ENCODE results near the gene VEGFA.
A peak's percentile ranks its signal among the peaks of the same experiment; 100 is the strongest.

Gene VEGFA

DNA sequence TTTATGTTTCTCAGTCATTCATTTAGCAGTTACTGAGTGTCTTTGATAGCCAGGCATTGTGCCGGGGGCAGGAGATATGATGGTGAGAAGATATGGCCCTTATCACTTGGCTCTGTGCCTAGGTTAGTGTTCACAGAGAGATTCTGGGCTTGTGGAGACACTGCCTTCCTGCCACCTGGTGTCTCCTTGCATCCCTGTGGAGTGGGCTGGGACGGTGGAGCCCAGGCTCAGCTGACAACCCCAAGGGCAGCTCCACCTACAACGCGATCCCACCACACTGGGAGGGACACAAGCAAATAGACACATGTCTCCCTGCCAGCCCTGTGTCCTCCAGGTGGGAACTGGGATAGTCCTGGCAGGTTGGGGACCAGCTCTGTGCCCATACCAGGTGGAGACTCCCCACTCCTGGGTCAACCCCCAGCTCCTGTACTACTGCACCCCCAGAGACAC lies 30.3 kb upstream of the VEGFA start:
- DNase-seq = no peak

DNA sequence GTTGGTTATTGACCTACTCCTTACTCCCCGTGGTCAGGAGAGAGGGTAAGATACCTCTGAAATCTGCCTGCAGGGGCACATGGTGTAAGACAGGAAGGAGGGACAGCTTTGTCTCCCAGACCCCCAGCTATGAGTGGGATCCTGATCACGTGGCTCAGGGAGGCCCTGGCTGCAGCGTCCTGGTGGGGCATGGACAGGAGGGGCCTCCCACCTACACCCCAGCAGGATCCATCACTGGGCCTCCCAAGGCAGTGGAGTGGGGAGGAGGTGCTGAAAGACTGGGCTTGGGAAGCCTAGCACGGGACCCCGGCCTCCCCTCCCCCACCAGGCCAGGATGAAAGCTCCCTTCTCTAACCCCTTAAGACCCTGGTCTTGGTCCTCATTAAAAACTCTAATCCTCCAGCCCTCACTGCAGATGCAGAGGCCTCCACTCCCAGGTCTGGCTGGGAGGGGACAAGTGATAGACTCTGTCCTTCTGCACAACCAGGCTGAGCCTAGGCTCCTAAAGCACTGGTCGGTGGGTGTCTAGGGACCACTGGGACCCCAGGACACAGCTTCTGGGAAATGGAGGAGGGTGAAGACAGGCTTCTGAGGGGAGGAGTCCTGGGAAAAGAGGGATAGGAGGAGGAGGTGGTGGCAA lies 29.6 kb upstream of the VEGFA start:
- no peak for DNase-seq

DNA sequence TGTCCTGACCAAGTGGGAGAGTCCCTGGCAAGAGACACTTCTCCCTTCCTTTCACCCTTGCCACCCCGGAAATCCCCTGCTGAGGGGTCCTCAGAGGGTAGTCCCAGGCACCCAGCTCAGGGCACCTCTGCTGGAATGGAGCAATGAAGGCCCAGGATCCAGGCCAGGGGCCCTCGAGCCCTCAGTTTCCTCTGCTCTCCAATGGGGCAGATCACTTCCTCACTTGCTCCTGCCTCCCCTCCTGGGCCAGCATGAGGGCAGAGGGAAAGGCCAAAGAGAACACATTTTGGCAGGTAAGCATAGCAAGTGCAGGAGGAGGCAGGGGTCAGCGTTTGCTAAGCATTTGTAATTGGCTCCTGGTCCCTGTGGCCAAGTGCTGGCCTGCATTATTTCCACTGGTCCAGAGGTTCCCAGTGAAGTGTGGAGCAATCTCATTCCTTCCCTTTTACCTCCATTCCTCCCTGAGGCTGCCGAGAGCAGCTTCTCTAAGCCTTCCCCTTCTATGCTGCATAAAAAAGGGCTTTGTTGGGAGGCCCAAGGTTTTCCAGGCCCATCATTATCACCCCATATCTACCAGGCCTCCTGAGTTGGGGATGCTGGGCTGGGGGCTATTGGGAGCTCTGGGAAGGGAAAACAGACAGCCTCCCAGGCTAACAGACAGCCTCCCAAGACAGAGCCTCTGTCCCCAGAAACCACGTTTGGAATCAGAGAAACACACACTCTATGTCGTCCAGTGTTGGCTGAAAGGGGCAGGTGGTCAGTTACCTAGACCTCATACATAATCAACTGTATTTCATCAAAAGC lies 28.8 kb upstream of the VEGFA start:
- DNase-seq = no peak

DNA sequence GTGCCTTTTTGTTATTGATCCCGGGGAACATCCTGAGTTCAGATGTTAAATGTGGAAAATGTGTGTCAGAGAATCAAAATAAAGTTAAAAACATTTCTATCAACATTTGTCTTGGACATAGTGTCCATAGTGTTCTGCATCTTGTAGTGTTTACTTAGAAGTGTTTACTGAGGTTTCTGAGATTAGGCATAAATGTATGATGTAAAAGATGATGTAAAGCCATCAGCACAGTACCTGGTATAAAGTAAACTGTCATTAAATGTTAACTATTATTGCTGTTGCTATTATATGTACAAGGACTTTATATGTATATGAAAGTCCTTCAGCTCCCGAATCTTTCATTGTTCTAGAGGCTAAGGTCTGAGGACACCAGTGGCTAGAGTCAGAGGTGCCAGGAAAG lies 28.2 kb upstream of the VEGFA start:
- DNase-seq = no peak

DNA sequence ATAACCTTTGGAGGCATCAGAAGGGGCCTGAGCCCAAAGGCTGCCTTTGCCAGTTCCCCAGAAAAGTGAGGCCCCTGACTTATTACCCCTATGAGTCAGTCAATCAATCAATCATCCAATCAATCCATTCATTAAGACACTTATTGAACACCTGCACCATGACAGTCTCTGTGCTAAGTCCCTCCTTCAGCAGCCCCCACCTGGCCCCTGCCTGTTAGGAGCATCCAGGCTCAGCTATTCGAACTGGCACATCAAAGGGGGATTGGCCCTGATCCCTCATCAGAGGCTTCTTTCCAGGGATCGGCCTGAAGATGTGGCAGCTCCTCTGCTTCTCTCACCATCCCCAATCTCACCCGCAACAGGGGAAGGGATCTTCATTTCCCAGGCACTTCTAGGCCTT lies 27.7 kb upstream of the VEGFA start:
- no peak for DNase-seq

DNA sequence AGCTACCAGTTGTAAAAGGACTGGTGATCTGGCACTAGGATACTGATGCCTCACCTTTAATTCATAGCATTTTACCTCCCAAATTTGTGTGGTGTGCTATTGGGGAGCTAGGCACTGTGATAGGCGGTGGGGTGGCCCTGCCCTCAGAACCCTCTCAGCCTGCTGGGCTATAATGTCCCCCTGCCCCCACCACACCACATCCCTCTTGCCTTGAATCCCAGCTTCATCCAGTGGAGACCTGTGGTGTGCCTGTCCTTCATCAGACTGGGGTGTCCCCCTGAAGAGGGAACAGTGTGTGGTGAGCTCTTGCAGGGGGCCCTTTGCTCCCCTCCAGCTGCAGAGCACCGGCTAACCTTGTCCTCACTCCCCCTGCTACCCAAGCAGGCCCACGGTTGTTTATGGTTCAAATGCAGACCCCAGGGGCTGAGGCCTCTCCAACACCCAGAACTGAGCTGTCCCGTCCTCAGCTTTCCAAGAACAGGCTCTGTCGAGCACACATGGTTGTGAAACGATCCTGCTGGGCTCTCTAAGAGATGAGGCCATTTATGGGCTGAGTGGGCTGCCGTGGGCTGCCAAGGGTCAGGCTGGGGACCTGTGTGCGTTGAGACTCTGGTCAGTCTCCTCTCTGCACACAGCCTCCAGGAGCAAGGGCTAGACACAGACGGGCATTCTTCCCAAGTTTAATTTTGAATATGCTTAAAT lies 26.9 kb upstream of the VEGFA start:
- DNase-seq = no peak

DNA sequence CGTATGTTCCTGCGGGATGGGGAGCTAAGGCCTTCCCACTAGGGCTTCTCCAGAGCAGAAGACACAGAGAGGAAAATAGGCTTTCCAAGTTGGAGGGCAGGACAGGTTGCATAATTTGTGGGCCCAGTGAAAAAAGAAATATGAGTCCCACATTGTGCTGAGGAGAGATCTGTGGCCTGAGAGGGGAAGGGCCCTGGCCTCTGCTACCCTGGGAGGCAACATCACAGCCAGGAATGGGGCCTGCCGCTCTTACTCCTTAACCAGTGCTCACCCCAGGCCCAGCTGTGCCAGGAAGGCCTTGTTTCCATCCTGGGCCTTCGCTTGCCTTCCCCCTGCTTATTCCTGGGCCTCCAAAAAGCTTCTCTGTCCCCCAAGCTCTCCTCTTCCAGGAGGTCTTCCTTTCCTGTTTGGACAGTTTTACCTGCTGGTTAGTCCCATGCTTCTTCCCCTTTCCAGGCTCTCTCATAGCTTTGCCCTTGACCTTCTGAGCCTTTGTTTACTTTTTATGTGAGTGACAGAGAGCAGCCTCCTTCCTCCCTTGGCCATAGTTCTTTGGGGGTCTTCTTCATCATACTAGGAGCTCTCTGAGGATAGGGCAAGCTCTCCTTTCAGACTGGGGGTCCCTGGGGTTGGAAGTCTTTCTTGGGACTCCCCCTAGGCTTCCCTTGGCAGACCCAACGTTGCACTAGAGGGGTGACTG lies 26.2 kb upstream of the VEGFA start:
- no peak for DNase-seq

DNA sequence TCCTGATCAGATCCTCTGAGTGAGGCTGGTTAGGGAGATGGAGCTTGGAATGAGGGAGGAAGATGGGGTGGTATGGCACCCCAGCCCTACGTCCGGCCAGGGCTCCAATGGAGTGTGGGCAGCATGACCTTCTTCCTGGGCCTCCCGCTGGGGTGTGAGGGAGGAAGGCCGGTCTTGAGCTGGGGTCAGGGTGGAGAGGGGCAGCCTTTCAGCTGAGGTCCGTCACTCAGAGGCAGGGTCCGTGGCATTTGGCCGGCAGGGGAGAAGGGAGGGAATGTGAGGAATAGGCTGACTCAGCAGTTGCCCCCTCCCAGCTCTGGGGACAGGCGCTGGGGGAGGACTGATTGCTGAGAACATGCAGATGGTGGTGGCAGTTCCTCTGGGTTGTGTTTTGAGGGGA lies 25.5 kb upstream of the VEGFA start:
- no peak for DNase-seq

DNA sequence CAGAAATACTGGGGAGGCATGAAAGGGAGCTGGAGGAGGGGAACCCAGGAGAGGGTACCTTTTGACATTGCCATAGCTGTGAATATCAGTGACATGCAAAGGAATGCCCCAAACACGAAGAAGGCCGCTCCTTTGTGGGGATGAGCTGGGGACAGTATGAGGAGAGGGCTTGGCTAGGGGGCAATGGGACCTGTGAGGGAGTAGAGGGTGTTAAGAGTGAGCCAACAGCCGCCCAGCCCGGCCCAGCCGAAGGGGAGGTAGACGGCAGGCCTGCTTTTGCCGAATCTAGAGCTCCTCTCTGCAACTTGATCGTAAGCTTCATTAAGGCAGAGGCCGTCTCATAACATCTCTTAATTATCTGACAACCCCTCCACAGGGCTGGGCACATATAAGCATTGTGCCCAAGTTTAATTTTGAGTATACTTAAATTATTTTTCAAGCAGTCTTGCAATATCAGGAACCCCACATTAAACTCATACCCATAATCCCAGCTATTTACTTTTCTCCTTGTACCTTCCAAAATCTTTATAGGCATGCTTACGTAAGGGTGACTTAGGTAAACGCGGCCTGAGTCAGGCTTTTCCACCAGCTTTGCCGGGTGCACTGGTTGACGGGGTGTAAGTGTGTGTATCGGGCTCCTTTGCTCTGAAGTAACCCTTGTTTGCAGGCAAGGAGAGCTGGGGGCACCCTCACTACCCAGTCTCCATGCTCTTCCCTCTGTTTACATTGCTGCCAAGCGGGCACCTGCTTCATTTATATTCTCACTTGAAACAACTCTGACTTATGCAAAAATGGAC lies 24.9 kb upstream of the VEGFA start:
- no peak for DNase-seq

DNA sequence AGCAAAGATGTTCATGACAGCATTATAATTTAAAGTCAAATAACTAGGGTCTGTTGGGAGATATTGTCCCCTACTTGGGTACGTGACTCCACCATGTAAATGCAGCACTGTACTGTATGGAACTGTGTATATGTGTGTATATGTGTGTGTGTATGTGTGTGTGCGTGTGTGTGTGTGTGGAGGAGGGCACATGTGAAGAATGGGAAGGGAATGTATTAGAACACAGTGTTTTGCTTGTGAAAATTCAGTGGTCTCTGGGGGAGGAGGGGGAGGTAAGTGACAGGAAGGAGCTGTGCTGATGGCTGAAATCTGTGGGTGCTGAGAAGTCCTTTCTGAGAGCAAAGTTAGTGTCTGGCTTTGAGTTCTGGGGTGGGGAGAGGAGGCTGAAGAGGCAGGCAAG lies 23.9 kb upstream of the VEGFA start:
- DNase-seq = no peak

DNA sequence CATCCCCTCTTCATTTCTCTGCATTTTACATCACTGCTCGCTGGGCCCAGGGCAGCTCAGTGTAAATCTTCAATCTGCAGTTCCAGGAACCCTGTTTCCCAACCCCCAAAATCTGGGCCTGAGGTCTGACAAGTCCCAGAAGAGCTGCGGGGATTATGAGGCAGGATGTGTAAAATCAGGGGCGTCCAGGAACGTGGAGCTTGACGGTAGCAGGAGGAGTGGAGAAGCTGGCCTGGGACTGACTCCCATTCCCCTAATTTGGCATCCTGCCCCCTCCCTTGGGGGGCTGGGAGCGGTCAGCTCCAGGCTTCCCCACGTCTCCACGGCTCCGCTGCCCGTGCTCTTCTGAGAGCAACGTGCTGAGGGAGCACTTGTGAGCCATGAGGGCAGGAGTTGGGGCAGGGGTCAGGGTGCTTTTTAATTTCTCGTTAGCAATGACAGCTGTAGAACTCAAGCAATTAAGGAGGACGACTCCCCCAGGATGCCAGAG lies 23.4 kb upstream of the VEGFA start:
- DNase-seq = no peak

DNA sequence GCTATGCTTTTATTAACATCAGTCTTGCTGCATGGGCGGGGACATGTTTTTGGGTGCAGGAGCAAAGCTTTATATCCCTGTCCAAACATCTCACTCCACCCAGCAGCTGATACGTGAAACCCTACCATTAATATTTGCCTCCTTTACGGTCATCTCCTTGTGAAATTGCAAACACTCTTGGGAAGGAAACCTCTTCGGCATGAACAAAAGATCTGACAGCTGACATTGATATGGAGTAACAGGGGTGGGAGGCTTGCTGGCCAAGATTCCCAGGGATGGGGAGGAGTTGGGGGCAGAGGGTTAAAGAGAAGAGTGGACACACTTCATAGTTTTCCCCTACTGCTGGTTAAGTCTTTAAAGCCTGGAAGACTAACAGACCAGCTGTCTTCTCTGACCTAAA lies 22.2 kb upstream of the VEGFA start:
- no peak for DNase-seq

DNA sequence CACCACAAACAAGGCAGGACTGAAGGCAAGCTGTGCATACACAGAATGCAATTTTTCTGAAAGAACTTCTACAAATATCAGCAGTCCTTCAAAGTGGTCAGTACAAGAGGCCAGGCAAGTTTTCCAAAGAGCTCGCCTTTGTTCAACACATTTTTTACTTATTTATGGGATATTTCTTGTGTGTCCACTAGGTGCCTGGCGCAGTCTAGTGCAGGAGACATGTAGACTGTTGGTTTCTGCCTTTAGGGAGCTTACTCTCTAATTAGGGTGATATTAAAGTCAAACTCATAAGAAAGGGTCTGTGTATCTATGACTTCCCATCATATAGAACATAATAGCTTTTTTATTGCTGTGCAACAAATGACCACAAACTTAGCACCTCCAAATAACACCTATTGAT lies 21.2 kb upstream of the VEGFA start:
- DNase-seq = no peak

DNA sequence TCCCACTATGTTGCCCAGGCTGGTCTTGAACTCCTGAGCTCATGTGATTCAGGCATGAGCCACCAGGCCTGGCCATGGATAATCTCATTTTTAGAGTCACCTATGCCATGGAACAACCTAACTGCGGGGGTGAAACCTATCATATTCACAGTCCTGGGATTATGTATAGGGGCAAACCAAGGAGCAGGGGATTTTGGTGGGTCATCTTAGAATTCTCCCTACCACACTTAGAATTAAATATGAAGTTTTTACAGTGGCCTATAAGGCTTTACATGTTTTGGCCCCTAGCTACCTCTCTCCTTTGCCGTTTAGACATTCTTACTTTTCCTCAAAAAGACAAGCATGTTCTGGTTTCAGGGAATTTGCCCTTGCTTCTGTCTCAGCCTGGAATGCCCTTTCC lies 20.6 kb upstream of the VEGFA start:
- no peak for DNase-seq

DNA sequence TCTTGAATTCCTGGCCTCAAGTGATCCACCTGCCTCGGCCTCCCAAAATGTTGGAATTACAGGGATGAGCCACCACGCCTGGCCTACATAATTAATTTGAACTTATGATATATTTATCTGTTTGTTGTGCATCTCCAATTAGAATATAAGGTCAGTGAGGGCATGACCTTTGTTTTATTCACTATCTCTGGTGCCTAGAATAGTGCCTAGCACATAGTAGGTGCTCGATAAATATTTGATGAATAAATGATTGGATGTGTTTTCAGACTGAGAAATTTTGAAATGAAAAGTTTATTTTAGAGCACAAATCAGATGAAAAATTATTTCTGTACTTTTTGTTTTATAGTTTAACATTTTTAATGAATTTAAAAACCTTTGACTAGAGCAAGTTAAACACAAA lies 19.4 kb upstream of the VEGFA start:
- no peak for DNase-seq

DNA sequence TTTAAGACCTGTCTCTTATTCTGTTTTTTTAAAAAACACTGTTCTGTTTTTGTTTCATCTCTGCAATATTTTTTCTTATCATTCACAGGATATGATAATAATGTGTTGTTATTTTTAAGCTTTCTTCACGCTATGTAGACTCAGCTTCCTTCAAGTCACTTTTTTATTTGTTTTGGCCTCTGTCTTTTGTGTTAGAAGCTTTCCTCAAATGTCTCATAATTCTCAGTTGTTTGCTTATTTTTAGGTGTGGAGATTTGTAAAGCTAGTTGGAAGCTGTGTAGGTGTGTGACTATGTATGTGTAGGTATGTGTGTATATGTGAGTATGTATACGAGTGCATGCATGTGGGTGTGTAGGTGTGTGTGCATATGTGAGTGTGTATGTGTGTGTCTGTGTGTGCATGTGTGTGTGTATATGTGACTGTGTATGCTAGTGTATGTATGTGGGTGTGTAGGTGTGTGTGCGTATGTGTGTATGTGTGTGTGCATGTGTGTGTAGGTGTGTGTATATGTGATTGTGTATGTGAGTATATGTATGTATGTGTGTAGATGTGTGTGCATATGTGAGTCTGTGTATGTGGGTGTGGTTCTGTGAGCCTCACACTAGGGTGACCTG lies 16.3 kb upstream of the VEGFA start:
- no peak for DNase-seq

DNA sequence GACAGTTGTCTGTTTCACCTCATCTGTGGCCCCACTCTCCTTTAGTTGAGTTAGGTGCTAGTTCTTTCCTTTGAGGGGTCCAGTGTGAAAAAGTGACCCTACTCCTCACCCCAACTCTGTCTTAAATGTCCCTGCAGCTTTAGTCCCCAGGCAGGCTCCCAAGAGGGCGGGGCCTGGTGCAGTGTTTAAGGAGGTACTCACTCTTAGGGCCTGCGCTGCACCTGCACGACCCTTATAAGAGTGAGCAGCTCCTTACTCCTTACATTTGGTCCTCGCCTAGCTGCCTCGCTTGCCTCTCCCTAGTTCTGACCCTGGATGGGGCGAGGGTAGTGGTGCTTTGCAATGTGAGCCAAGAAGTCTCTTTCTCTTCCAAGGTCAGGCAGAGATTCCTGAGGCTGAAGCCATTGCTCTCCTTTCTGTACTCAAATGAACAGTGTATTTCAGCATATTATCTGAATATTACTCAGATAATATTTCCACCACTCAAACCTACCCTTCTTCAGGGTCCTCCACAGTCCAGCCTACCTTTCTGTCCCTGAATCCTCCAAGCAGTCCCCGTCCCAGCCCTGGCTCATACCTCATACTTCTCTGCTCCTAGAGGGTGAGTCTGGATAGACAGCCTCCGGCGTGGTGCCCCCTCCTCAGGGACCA lies 11.9 kb upstream of the VEGFA start:
- DNase-seq = no peak

DNA sequence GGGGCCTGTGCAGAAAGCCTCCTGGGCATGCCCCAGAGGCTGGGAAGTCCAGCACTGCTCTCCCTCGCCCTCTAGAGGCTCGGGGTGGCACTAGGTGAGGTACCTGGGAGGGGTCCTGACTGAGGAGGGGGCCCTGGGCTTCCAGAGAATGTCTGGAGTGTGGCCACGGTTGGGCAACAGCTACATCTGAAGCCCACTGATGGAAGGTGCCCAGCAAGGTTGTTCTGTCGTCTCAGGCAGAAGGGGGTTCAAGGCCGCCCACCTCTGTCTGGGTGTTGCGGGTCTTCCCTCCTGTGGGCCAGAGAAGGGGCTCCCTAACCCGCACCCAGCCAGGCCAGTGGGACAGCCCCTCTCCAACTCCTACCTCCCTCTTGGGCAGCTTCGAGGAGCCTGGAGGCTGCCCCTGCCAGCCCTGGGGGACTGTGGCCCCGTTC lies 11.4 kb upstream of the VEGFA start:
- DNase-seq = peak; percentile 27

DNA sequence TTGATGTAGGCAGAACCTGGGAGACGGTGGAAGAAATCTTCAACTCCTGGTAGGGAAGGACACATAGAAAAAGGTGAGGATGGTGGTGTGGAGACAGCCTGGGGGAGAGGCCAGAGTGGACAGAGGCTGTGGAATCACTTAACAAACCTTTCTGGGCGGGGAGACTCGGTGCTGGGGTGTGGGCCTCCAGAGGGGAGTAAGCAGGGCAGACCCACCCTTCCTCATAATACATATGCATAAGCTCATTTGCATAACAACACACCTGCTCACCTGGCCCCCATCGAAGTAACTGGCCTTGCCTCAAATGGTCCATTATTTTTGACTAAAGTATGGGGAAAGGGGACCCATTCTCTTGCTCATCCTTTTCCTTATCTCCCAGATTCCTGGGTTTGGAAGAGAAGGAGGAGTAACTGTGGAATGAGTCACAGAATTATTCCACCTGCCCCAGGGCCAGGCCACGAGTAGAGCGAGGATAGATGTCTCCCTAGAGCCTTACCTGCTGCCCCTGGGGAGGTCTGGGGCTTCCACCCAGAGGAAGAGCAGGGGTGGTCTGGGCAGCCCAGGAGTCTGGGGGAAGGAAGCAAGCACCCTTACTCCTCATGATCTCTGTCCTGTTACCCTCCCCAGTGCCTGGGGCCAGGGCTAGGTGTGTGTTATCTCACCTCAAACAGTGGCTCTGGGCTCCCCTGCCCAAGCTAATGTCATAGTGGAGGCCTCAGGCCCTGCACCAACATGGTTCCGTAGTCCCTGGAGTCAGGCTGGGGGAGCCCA lies 10.7 kb upstream of the VEGFA start:
- no peak for DNase-seq

DNA sequence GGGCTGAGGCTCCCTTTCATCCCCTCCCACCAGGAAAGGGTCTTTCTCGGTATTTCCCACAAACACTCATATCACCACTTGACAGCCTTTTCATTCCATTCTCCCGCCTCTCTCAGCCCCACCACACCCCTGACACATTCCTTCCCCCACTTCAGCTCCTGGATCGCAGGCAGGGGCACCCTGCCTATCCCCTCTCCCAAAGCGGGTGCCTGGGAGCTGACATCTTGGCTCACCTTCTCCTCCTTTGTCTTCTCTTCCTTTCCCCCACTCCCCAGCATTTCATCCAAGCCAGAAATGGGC lies 10.2 kb upstream of the VEGFA start:
- DNase-seq = no peak
